ELF-1 (cell line): Measurements from ENCODE around the gene BRD4.

Experiments used
- DNase-seq: peaks from one replicate; pipeline ENCODE4 v3.0.0-alpha.2; 2016; ENCODE audit warnings: low read depth, low spot score

BRD4 gene

DNA sequence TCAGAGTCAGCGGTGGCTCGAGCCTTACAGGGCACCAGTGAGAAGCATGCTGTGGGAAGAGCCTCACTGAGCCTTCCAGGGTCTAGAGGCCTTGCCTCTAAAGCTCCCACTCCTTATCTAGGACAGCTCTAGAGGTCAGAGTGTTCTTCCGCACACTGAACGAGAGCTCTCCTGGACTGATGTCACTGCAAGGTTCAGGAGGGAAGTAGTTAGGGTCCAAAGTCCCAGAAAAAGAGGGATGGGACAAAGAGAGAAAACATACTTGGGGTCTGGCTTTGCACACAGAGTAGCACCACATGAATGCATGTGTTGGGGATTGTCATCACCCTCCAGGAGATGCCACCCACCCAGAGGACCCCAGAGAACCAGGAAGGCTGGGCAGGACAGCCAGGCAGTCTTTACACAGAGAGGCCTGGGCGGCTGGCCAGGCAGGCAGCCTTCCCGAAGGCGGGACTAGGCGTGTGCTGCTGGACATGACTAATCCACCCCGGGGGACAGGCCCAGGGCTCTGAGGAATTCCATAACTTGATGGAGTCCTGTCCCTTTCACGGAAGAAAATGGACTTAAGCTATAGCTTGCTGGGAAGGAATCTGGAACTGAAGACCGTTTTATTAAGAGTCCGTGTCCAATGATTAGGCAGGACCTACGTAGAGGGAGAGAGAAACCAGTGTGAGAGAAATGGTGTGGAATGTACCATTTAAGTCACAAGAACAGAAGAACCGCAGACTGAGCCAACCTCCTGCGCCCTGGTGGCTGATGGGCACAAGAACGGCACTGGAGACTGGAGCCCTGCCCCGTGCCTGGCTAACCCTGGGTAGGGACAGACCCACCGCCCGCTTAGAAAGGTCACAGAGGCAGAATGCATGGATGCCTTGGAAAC is 83.5 kb downstream of the BRD4 start:
- DNase-seq: no peak

DNA sequence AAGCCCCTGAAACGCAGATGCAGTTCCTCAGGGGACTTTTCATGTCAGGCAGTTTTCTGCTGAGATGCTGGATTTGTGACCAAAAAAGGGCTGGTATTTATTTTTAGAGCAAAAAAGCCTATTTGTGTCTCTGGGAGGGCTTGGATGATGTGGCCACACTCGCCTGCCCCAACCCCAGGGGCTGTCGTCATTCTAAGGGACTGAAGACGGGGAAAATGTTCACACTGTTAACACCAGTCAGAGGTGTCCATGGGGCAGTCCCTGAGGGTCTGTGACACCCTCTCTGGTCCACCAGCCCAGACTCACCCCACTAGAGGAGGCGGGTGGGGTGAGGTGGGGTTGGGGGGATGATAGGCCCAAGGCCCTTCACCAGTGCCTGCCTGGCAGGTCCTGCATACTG is 84.2 kb downstream of the BRD4 start:
- DNase-seq: no peak

DNA sequence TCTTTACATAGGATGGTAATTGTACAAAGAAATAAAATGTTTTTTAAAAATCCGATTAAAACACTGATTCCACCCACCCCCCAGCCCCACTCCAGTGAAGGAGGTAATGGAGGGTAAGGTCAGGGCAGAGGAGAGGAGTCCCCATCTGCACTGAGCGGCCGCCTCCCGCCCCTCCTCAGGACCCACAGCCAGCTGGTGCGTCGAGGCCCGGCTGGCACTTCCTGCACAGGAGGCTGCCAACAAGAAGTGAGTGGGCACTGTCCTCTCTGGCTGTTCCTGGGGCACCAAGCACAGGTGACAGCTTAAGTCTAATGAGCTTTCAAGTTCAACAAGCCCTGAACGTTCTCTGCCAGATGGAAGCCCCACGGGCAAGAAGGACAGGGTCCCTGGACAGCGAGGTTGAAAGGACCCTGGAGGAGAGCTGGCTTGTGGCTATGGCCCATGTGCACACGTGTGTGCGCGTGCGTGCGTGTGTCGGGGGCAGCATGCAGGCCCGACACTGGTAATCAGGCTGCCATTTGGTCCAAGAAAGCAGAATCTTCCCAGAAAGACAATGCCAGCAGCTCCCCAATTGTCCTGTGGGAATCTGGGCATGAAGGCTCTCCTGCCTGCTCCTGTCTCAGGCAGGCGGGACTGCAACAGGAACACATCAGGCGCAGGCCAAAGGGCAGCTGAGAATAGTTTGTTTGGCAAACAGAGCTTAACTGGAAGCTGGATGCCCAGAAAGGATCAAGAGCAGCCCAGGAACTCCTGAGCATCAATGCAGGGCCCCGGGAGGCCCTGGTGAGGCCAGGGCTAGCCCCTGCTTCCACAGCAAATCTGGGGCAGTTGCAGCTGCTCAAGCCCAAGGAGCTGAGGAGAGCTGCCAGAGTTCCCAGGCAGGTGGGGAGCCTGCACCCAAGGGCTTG is 85.0 kb downstream of the BRD4 start:
- no peak for DNase-seq

DNA sequence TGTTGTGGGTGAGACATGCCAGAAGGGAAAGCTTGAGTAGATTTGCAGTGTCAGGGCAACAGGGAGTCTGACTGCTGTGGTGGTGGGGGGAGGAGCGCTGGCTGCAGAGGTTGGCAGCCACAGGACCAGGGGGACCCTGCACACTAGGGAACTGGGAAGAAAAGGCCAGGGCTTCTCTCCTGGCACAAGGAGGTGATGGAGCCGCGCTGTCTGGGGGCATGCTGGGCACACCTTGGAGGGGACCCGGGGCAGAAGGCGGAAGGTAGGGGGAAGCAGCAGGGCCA is 86.2 kb downstream of the BRD4 start:
- no peak for DNase-seq

DNA sequence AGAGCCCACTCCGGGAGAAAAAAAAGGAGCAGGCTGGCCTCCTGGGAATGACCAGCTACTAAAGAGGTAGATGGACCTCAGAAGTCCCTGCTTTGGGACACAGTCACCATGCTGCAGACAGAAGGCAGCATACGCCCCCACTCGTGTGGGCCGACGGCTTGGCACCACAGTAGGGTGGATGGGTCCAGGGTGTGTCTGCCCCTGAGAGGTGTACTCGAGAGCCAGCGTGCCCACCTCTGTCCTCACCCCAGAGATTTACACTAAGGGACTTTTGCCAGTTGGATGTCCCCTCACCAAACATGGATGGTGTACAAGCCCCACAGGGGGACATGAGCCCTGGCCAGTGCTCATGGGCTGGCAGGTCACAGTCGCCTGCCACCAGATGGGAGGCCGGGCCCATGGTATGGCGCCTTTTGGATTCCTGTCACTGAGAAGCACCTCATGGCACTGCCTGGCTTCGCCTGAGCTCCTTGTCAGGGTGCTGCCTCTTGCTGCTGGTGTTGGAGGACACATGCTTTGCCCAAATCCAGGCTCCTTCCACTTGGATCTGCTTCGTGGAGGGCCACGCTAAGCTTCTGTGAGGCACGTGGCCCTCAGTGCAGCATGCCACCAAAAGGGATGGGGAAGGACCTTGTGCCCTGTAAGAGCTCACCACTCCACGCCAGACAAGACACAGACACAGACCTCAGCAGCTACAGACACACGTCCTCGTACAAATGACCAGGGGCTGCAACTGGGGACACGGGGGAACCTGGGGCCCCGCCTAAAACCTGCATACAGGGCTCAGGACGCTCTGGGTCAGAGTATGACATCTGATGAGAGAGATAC is 86.8 kb downstream of the BRD4 start:
- DNase-seq: no peak

DNA sequence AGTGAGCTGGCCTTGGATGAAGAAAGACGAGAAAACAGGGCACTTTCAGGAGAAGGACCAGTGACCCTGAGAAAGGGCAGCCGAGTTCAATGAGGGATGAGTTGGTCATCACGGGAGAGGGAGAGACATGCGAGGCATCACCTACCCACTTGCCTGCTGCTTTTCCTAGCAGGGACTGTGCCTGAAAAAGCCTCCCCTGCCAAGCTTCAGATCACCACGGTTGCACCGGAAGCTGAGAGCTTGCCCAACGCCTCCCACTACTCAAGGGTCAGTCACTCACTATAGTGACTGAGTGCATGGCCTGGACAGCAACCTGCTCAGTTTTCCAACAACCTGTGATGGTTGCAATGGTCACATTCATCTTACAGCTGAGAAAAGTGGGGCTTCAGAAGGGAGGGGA is 87.5 kb downstream of the BRD4 start:
- DNase-seq: no peak

DNA sequence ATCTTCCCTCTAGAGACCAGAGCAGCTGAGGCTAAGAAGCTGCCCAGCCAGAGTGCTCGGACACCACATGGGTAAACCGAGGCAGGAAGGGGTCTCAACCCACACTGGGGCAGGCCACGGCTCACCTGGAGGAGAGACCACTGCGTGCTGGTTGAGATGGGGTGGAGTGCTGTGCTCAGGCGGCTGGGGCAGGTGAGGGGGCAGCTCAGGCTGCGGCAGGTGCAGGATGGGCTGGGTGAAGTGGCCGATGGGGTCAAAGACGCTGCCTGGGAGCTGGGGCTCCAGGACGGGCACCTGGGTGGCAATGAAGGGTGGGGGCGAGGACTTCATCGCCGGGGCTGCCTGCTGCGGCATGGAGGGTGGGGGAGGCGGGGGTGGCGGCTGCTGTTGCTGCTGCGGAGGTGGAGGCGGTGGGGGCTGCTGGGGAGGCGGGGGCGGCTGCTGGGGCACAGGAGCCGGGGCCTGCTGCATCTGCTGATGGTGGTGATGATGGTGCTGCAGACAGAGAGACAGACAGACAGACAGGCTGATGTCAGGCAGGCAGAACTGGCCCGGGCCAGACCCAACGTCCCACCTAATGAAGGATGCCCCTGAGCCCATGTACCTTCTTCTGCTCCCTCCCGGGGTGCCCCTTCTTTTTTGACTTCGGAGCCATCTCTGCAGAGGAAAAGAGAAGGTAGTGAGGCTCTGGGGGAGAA is 88.1 kb downstream of the BRD4 start:
- no peak for DNase-seq

DNA sequence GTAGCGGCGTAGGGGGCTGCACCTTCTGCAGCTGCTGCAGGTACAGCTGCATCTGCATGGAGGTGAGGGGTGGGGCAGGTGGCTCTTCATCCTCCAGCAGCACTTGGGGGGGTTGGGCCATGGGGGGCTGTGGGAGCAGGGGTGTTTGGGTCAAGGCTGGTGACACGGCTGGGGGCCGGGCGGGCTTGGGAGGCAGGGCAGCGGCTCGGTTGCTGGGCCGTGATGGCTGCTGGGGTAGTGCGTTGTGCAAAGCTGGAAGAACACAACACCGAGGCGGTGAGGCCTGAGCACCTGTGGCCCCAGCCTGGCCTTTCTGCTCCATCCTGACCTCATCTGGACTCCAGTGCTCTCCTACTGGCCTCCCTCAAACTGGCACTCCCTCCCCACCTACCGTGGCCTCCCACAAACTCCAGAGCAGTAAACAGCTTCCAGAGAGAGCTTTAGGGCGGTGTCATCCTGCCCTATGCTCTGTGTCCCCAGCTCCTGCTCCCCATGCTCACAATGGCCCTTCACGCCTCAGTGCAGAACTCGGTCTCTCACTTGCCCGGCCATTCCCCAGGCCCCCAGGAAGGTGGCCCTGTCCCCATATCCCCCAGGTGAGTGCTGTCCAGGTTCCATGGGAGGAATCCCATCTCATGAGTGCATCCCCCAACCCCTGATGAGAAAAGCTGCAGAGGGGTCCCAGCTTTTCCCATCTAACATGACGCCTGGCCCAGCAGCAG is 88.9 kb downstream of the BRD4 start:
- DNase-seq: no peak

DNA sequence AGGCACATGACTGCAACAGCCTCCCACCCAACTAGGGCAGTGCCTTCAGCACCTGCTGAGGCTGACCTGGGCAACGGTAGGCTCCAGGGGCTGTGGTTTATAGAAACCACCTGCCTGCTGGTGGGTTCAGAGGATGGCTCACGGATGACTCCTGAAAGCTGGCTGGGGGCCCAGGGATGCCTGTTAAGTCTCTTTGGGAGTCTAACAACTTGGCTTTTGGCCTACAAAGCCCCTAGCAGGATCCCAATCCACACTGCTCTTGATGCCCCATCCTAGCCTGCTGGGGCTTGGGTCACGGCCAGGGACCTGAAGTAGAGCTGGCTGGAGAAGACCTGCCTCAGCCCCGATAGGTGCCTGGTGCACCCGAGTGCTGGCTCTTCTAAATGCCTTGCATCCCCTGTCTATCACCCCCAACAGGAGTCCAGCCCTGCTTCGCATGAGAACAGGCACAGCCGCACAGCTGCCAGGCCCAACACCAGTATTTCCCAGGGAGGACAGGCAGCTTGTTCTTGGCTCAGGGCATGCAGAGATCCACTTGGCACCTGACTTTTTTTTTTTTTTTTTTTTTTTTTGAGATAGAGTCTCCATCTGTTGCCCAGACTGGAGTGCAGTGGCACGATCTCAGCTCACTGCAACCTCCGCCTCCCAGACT is 91.0 kb downstream of the BRD4 start:
- no peak for DNase-seq

DNA sequence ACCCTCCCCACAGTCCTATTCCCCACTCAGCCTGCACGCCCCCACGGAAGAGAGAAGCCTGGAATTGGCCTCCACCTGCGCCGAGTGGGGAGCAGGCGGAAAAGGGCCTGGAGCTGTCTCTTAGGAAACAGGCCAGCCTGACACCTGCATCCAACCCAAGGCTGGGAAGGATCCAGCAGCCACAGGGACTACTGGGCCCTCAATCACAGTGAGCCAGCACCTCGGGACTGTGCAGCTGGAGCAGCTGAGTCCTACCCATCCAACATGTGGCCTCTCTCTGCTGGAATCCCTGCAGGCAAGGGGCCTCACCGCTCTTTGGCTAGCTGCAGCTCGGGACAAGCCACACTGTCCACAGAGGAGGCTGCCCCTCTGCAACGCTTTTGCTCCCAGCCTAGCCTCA is 91.8 kb downstream of the BRD4 start:
- DNase-seq: no peak

DNA sequence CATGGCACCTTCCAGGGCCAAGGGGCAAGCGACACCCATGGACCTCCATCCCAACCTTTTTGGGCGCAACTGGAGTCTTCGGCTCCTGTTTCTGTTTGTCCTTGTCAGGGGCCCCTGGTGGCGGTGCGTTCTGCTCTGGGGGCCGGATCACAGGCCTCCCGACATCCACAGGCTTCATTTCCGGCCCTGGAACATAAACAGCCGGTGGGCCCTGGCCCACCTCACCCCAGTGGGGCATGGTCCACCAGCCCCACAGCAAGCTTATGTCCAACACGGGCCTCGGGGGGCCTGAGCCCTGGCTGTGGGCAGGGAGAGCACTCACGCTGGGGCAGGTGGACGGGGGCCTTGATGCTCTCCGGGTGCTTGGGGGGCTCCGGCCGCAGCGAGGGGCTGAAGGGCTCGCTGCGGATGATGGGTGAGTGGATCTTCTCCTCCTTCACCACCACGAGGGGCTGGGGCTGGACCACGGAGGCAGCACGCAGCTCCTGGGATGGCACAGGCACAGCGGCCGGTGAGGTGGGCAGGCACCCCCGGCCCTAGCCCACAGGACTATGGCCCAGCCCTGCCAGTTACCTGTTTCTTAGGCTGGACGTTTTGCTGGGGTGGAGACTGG is 92.9 kb downstream of the BRD4 start:
- no peak for DNase-seq

DNA sequence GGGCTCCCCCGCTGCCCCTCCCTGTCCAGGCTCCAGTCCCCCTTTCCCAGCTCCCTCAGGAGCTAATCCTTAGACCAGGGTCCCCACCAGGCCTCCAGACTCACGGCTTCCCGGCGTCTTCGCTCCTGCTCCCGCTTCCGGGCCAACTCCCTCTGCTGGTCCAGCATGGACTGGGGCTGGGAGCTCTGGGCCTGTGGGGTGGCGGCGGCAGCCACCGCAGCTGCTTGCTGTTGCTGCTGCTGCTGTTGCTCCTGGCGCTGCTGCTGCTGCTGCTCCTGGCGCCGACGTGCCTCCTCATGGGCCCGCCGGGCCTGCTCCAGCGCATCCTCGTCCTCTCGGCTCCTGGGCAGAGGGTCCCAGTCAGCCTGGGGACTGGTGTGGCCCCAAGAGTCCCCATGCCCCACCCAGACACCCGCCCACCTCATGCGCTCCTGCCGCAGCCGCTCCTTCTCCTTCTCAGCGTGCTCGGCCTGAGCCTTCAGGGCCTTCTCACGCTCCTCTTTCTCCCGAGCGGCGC is 93.6 kb downstream of the BRD4 start:
- DNase-seq: peak; percentile 30

DNA sequence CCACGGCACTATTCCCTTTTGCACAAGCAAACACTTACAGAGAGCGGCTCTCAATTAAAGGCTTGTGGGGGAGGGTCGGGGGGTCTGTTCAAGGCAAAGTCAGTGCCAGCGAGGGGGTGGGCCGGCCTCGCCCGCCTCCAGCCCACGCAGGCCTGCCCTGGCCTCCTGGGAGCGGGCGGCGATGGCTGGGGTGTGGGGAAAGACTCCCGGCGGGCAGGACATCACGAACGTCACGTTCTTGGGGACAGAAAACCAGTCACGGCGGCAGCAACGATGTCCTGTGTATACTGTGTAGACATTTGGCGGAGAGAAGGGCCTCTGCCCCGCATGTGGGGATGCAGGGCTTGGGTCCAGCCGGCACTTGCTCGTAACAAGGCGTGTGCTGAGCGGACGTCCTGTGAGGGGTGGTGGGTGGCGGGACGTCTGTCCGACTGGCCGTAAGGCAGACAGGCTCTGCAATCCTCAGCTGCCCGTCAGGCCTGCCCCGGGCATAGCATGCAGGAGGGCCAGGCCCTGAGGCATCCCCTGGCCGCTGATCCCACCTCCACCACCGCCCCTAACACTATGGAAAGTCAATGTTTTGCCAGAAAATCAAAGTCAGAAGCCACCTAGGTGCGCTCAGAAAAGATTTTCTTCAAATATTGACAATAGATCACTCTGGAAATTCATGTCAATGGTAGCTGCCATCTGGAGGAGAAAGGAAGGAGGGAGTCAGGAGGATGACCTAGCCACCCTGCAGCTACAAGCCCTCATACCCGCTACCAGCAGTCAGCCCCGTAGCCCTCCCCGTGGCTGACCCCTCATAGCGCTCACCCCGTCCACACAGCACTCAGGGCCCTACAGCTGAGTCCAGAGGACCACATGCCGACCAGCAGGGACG is 94.3 kb downstream of the BRD4 start:
- no peak for DNase-seq

DNA sequence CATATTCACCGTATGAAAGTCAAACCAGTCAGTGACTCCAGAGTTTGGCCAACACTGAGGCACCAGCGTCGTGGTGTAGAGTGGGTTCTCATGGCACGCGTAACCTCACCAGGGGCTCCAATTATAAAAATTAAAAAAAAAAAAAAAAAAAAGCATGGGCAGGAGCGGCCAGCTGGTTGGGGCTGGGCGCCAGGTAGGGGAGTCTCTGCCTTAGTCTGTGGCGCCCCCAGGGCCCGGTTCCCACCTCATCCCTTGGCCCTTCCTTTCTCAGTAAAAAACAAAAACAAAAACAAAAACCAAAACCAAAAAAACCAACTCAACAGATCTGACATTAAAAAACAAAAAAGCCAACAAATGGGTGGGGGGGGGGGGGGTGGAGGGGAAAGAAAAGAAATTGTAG is 95.5 kb downstream of the BRD4 start:
- DNase-seq: no peak

DNA sequence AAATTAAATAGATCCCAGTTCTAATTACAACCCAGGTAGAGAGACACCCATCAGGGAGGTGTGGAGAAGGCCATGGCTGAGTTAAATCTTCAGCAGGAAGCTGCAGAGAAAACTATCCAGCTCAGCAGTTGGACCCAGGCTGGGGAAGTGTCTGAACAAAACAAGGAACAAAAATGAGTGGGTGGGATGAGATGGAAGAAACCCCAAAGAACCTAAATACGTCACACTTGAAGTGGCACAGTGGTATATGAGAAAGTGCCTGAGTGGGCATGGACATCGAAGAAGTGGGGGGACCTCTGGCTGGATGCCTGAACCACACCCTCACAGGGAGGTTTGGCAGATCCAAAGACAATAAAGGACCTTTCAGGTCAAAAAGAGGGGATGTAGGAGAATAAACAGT is 96.6 kb downstream of the BRD4 start:
- no peak for DNase-seq

DNA sequence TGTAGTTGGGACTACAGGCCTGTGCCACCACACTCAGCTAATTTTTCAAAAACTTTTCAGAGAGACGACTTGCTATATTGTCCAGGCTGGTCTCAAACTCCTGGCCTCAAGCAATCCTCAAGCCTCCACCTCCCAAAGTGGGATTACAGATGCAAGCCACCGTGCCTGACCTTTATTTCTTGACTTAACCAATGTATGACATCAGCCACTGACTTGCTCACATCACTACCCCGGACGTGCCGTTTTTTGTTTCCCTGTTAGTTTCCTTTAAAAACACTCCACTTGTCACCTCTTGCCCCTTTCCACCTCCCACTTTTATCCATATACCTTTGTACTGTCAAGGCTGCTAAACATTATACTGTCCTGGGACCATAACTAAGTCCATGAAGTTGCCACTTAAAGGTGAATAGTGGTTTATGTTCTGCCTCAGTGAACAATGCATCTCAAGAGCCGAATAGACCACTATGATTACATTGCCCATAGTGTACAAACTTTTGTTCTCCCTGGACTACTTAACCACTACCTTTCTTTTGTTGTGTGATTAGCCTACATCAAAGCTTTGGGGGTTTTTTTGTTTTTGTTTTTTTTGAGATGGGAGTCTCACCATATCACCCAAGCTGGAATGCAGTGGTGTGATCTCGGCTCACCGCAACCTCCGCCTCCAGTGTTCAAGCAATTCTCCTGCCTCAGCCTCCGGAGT is 97.8 kb downstream of the BRD4 start:
- DNase-seq: no peak

DNA sequence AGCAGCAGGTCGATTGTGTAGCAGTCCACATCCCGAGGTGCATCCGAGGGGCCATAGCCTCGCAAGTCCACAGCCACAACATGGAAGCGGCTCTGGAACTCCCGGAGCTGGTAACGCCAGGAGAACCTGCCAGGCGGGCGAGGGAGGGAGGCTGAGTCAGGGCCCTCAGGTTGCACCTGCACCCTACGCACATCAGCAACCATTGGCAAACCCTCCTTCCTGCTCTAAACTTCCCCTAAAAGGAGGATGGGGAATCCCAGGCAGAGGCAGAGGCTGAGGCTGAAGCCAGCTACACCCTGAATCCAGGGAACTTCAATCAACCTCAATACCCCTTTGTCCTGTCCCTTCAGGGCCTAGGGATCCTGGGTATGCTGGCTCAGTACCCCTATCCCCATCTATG is 101.1 kb downstream of the BRD4 start:
- DNase-seq: no peak

DNA sequence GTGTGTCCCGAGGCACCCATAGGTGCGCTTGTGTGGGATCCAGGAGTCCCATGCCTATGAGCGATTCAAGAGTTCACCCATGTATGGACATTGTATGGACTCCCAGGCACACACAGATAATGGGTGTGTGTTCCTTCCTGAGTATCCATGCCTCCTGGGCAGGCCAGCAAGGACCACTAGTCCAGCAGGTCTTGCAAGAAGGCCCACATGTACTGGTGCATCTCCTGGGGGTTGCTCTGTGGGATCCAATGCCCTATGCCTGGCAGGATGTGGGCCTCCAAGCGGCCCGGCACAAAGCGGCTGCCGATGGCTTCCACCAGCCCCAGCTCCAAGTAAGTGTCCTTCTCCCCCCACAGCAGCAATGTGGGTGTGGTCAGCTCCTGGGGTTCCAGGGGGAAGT is 105.1 kb downstream of the BRD4 start:
- DNase-seq: peak; percentile 13
